Measurements from ENCODE around the gene ST3GAL4. TPM values are rescaled to one million over a fixed set of nuclear protein-coding genes. Genes with fewer than 3 reads are reported as not detected.

Gene ST3GAL4
- total and polyA plus RNA-seq, 9 of the 15 experiments (the other 6 are each of a cell fraction or from before 2014, with no cell fraction given): 0.27 to 22.9 (median 10.5) TPM

DNA sequence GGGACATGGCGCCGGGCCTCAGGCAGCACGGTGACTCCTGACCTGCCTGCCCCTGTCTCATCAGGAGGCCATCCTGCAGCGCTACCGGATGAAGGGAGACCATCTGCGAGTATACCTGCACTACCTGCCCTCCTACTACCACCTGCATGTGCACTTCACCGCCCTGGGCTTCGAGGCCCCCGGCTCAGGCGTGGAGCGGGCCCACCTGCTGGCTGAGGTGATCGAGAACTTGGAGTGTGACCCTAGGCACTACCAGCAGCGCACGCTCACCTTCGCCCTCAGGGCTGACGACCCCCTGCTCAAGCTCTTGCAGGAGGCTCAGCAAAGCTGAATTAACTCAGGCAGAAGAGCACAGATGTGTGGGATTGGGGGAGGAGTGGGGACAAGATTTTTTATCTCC is 10.2 kb upstream of the ST3GAL4 start:
- no peak overlapping the region for H3K4me2 ChIP-seq (ENCODE audit: insufficient read depth, low read length)
- DNase-seq (ENCODE audit: extremely low read depth in 1 of 4, low spot score in 3 of 4) (no peak), ATAC-seq (no peak), FAIRE-seq (no peak)
- no TSS peak for BruUV-seq (replicated peaks)
- peak overlapping the region; percentile 59 to 84 for H3K9ac ChIP-seq (ENCODE audit: insufficient read depth in 1 of 2, low read depth in 2 of 2, low read length in 2 of 2)
- no peak overlapping the region for H2AFZ ChIP-seq (ENCODE audit: low read depth, low read length)
- no peaks in the 10 kb centered on the region for H3K9me3 ChIP-seq (replicated peaks; ENCODE audit: control insufficient read depth, insufficient read depth, low read depth, low read length)
- no peak overlapping the region for H3K4me3 ChIP-seq
- ChIA-PET CTCF (ENCODE audit: low intra/inter-chr PET ratio) (no interaction called here), POLR2A (interaction anchor here (0.8 to 1.8 kb wide), 6 partner anchors 8 to 46 kb away, joined by 3 to 7 read pairs (median 4); no protein-coding TSS in a partner anchor)
- 81% methylated on average over 13 of the region's 16 CpGs for WGBS (ENCODE audit: insufficient coverage, low coverage, missing lambda C conversion rate)
- peaks cover 8% of the 10 kb centered on the region for H3K9me1 ChIP-seq (ENCODE audit: control insufficient read depth, insufficient read depth, low read length)
- peaks cover 62% of the 10 kb centered on the region; the same call in 2 of the 3 replicates for H3K36me3 ChIP-seq (ENCODE audit: control insufficient read depth, insufficient read depth, low read length)
- H3K79me2 ChIP-seq (ENCODE audit: control insufficient read depth, insufficient read depth, low read length): peaks cover 28% of the 10 kb centered on the region
- H3K27ac ChIP-seq (ENCODE audit: extremely low read depth, low read depth, low read length): peak overlapping the region; percentile 94
- peaks cover 5% of the 10 kb centered on the region; the same call in 1 of the 2 replicates for H4K20me1 ChIP-seq (replicated peaks; ENCODE audit: control insufficient read depth, insufficient read depth, low read length)
- no peaks in the 10 kb centered on the region for H3K27me3 ChIP-seq (ENCODE audit: control insufficient read depth in 2 of 2, insufficient read depth in 2 of 2, low read length in 2 of 2)
- in situ Hi-C loops (cut with MboI) (no loop called here), intact Hi-C loops (cut with micrococcal nuclease) (loop anchor here (5.0 kb wide), 1 partner anchor 47 kb away; no protein-coding TSS in a partner anchor)
- H3K4me1 ChIP-seq (replicated peaks in 1 of 2; ENCODE audit: control insufficient read depth in 2 of 2, insufficient read depth in 2 of 2, low read length in 2 of 2): peaks cover 51 to 76% of the 10 kb centered on the region in 2 experiments
- TF ChIP-seq POLR2G (IDR thresholded peaks at IDR 0.05; ENCODE audit: low read depth, low read length): peak; percentile 68
- TF ChIP-seq, protein P1, sequence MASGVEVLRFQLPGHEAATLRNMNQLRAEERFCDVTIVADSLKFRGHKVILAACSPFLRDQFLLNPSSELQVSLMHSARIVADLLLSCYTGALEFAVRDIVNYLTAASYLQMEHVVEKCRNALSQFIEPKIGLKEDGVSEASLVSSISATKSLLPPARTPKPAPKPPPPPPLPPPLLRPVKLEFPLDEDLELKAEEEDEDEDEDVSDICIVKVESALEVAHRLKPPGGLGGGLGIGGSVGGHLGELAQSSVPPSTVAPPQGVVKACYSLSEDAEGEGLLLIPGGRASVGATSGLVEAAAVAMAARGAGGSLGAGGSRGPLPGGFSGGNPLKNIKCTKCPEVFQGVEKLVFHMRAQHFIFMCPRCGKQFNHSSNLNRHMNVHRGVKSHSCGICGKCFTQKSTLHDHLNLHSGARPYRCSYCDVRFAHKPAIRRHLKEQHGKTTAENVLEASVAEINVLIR (CRISPR knock-in tag; IDR thresholded peaks at IDR 0.05): no peak
- 0 out of 2 replicates have a peak, but pooled peaks have one; percentile 25 for TF ChIP-seq ZFP91 (CRISPR knock-in tag; IDR thresholded peaks at IDR 0.05)

Data from K562 (cell line).